ENCODE measurements around the gene COL4A1. TPM values are rescaled to one million over a fixed set of nuclear protein-coding genes. Genes with fewer than 3 reads are reported as not detected.

The COL4A1 gene
- total RNA-seq, 1 donor from 2014 or later = 5,210 TPM

- Mint-ChIP-seq H3K27me3 (ENCODE audit: low read depth) (no peaks in the 10 kb centered on the region), H3K27ac (ENCODE audit: unreplicated experiment) (peak overlapping the region; percentile 97), H3K36me3 (ENCODE audit: low read depth) (peaks cover 63% of the 10 kb centered on the region), H3K9me3 (ENCODE audit: low read depth) (no peaks in the 10 kb centered on the region), H3K4me3 (ENCODE audit: unreplicated experiment) (peak overlapping the region; percentile 94), H3K4me1 (ENCODE audit: low read depth) (peaks cover 63% of the 10 kb centered on the region)
- no peak for TF ChIP-seq CTCF (IDR thresholded peaks at IDR 0.05)
- no peak for DNase-seq (ENCODE audit: low spot score)
Observed at GRCh38 chr13:110307767-110308655, 1.1 kb upstream of the COL4A1 start.

- peak overlapping the region; percentile 94 for H3K4me3 Mint-ChIP-seq (ENCODE audit: unreplicated experiment)
- no peaks in the 10 kb centered on the region for H3K27me3 Mint-ChIP-seq (ENCODE audit: low read depth)
- no peak for TF ChIP-seq CTCF (IDR thresholded peaks at IDR 0.05)
- H3K4me1 Mint-ChIP-seq (ENCODE audit: low read depth) = peaks cover 63% of the 10 kb centered on the region
- peak overlapping the region; percentile 91 for H3K27ac Mint-ChIP-seq (ENCODE audit: unreplicated experiment)
- H3K36me3 Mint-ChIP-seq (ENCODE audit: low read depth) = peaks cover 59% of the 10 kb centered on the region
- no peaks in the 10 kb centered on the region for H3K9me3 Mint-ChIP-seq (ENCODE audit: low read depth)
- no peak for DNase-seq (ENCODE audit: low spot score)
Observed at GRCh38 chr13:110306340-110306959, 507 bp downstream of the COL4A1 start.

GRCh38 chr13:110305949-110306339 lies 1.0 kb downstream of the COL4A1 start:
- DNase-seq (ENCODE audit: low spot score) = no peak
- no peaks in the 10 kb centered on the region for H3K27me3 Mint-ChIP-seq (ENCODE audit: low read depth)
- peak overlapping the region; percentile 91 for H3K27ac Mint-ChIP-seq (ENCODE audit: unreplicated experiment)
- H3K9me3 Mint-ChIP-seq (ENCODE audit: low read depth) = no peaks in the 10 kb centered on the region
- peaks cover 63% of the 10 kb centered on the region for H3K4me1 Mint-ChIP-seq (ENCODE audit: low read depth)
- H3K4me3 Mint-ChIP-seq (ENCODE audit: unreplicated experiment) = peak overlapping the region; percentile 94
- no peak for TF ChIP-seq CTCF (IDR thresholded peaks at IDR 0.05)
- peaks cover 58% of the 10 kb centered on the region for H3K36me3 Mint-ChIP-seq (ENCODE audit: low read depth)

GRCh38 chr13:110305544-110305943 lies 1.4 kb downstream of the COL4A1 start:
- Mint-ChIP-seq H3K36me3 (ENCODE audit: low read depth) (peaks cover 56% of the 10 kb centered on the region), H3K9me3 (ENCODE audit: low read depth) (no peaks in the 10 kb centered on the region), H3K27me3 (ENCODE audit: low read depth) (no peaks in the 10 kb centered on the region), H3K4me3 (ENCODE audit: unreplicated experiment) (peak overlapping the region; percentile 94), H3K27ac (ENCODE audit: unreplicated experiment) (peak overlapping the region; percentile 91), H3K4me1 (ENCODE audit: low read depth) (peaks cover 63% of the 10 kb centered on the region)
- DNase-seq (ENCODE audit: low spot score) = no peak
- no peak for TF ChIP-seq CTCF (IDR thresholded peaks at IDR 0.05)

- Mint-ChIP-seq H3K9me3 (ENCODE audit: low read depth) (no peaks in the 10 kb centered on the region), H3K27ac (ENCODE audit: unreplicated experiment) (peak overlapping the region; percentile 91), H3K27me3 (ENCODE audit: low read depth) (no peaks in the 10 kb centered on the region), H3K36me3 (ENCODE audit: low read depth) (peaks cover 53% of the 10 kb centered on the region), H3K4me3 (ENCODE audit: unreplicated experiment) (peak overlapping the region; percentile 94), H3K4me1 (ENCODE audit: low read depth) (peaks cover 63% of the 10 kb centered on the region)
- DNase-seq (ENCODE audit: low spot score) = no peak
- TF ChIP-seq CTCF (IDR thresholded peaks at IDR 0.05) = no peak
Observed at GRCh38 chr13:110305001-110305400, 2.0 kb downstream of the COL4A1 start.

Measured in chondrocyte (in vitro differentiated cells).